Activated CD4-positive, alpha-beta T cell treated with anti-CD3 and anti-CD28 coated beads for 48 hours (primary cell): ENCODE results near the gene TRIM47.

Source experiments
- DNase-seq: peaks from one replicate; pipeline ENCODE4 v3.0.0-alpha.2; 2020

TRIM47 gene, protein sequence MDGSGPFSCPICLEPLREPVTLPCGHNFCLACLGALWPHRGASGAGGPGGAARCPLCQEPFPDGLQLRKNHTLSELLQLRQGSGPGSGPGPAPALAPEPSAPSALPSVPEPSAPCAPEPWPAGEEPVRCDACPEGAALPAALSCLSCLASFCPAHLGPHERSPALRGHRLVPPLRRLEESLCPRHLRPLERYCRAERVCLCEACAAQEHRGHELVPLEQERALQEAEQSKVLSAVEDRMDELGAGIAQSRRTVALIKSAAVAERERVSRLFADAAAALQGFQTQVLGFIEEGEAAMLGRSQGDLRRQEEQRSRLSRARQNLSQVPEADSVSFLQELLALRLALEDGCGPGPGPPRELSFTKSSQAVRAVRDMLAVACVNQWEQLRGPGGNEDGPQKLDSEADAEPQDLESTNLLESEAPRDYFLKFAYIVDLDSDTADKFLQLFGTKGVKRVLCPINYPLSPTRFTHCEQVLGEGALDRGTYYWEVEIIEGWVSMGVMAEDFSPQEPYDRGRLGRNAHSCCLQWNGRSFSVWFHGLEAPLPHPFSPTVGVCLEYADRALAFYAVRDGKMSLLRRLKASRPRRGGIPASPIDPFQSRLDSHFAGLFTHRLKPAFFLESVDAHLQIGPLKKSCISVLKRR

DNA sequence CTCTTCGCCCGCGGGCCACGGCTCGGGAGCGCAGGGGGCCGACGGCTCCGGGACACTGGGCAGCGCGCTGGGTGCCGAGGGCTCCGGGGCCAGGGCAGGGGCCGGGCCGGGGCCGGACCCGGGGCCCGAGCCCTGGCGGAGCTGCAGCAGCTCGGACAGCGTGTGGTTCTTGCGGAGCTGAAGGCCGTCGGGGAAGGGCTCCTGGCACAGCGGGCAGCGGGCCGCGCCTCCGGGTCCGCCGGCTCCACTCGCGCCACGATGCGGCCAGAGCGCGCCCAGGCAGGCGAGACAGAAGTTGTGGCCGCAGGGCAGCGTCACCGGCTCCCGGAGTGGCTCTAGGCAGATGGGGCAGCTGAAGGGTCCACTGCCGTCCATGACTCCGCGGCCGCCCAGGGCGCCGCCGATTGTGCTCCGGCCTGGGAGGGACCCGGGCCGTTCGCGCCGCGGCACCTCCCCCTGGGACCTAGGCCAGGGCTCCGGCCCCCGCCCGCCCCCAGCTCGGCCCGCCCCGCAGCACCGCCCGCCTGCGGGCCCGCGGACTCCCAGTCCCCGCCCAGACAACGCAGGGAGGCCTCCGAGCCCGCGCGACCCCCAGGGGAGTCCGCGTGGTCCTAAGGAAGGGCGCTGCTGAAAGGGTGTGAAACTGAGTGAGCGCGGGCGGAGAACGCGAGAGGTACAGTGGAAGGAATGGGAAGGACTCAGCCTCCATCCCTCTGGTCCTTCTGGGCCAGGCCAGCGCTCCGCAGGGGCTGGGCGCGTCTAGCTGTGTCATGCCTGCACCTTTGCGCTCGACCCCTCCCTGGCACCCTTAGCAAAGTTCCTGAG, at the start of gene TRIM47:
Gene TRIM47 (minus strand): TSS at position 408 of the 825 bp plus-strand sequence. CDS start 33 bp downstream, at position 375.
- peak; percentile 47 for DNase-seq

DNA sequence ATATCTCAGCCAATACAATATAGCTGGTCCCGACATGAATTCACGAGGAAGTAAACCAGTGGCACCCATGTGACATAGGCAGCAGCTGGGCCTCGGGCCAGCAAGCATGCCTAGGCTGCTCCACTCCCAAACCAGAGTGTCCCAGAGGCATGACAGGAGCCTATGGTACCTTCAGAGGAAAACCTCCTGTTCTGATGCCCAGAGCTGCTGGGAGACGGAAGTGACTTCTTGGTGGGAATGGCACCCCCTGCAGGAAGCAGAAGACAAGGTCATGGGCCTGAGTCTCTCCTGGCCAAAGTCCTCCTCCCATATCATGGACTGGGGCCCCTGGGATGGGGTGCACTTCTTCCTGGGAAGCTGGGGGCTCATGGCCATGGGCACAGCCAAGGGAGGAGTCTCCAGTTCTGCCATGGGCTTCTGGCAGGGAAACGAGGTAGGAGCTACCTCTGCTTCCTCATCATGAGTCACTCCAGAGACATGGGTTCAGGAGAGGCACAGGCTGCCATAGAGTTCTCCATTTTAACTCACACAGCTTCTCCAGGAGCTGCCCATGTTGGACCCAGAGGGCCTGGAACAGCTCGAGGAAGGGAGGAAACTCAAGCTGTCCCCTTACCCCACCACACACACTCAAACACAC, 49.0 kb upstream of the TRIM47 start:
- DNase-seq: peak; percentile 28

DNA sequence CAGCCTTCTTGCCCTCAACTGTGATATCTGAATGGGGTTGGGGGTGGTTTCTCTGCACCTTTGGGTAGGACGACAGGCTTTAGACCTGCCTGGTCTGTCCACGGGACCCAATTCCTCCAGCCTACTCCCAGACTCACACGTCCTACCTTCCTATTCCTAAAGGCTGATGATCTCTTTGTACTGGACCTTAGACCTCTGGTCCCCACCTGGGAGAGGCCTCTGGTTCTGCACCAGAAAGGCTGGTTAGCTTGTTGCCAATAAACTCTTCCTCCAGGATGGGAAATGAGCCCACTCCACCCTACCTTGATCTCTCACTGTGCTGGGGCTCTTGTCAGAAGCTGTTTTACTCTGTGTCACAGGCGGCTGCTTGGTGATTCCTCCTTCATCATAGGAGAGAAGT, 48.1 kb upstream of the TRIM47 start:
- DNase-seq: no peak

DNA sequence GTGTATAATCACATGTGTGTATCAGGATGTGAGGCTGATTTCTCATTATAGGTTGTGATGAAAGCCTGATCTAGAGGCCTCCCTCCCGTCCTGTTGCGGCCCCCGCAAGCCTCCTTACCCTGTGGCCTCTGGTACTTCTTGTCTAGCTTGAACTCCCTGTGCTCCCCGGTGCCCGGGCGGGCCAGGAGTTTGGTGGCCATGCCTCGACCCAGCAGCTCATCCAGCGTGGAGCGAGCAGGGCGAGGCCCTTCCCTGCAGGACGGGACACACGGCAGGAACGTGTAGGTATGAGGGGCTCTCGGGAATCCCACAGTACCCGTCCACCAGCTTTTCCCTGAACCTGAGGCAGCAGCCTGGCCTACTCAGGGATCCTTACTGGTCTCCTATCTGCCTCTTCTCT, 47.5 kb upstream of the TRIM47 start:
- DNase-seq: no peak

DNA sequence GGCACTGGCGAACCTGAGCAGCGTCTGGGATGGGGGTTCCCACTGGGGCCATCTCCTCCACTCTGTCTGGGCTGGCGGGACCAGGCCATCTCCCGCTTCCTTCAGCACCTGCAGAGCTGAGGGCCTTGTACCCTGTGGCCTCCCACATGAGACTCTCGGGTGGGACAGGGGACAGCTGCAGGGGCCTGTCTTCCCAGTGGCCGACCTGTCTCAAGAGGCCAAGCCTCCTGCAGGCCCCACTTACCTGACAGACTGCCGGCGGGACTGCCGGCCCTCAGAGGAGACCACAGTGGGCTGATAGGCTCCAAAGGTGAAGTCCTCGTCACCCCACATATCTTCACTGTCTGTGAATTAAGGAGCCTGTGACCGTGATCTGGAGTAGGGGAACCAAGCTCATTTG, 46.7 kb upstream of the TRIM47 start:
- no peak for DNase-seq

DNA sequence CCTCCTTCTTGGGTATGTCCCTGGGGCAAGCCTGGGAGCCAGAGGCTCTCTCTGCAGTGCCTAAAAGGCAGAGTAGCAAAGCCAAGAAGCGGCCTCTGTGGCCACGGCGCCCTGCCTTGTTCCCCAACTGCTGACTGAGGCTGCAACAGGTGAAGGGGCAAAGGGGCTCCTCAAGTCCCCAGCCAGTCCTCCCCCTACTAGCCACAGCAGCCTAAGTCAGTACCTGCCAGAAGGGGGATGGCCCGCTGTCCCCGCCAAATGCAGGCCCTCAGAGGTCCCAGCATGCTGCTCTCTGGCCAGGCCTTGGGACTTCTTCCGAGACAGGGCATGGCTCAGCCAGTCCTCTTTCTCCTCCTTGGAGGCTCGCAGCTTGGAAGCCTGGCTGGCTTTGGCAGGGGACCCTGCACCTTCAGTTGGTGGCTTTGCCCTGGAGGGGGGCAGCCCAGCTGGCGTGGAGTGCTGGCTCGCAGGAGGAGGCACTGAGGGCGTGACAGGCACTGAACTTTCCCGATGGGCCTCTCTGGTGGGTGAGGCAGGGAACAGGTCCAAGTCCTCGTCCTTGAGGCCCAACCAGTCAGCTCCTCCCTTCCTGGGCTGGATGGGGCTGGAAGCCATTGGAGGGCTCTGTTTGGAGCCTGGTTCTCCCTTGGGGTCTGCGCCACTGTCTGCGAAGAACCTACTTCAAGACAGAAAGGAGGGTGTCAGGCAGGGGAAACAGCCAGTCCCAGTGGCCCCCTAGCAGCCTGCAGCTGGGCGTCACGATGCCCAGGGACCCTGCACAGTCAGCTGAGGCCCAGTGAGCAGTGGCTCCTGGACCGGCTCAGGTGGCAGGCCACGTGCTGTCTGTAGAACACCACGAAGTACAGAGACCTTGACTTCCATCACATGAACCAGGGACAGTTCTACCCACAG, 44.8 kb upstream of the TRIM47 start:
- DNase-seq: no peak

DNA sequence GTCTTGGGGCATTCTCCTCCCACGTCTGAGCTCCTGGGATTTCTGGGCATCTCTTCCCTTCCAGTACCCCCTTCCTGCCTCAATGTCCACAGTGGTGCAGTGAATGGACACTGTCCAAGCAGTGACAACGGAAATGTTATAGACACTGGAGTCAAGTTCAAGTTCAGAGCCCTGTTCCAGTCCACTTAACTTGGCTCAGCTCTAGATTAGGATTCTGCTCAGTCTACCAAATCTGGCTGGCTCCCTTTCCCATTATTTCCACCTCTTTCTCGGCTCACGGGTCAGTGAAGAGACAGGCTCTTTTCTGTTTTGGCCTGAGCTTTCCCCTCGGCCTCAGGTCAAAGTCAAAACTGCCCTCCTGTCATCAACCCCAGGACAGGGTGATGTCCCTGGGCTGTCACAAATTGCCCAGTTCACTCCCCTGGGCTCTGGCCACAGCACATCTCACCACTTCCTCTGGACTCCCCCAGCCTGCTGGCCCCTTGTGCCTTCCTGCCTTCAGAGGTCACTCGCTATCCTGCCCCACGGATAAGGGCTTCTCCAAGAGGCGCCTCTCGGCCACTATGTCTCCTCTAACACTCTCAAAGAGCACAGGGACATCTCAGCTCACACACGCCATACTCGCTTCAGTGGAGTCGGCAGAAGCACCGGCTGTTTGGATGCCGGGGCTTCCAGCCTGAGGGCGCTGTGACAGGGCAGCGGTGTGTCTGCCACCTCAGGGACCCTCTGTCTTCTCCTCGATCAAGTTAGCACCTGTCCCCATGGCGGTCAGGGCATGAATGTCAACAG, 44.0 kb upstream of the TRIM47 start:
- no peak for DNase-seq

DNA sequence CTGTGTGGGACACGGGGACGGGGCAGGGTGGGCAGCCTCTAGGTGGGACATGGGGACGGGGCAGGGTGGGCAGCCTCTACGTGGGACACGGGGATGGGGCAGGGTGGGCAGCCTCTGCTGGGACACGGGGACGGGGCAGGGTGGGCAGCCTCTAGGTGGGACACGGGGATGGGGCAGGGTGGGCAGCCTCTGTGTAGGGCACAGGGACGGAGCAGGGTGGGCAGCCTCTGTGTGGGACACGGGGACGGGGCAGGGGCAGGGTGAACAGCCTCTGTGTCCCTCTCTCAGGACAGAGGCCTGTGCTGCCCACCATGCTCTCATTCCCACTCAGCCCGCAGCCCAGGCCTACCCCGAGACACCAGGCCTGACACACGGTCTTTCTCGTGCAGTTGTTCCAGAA, 43.2 kb upstream of the TRIM47 start:
- no peak for DNase-seq

DNA sequence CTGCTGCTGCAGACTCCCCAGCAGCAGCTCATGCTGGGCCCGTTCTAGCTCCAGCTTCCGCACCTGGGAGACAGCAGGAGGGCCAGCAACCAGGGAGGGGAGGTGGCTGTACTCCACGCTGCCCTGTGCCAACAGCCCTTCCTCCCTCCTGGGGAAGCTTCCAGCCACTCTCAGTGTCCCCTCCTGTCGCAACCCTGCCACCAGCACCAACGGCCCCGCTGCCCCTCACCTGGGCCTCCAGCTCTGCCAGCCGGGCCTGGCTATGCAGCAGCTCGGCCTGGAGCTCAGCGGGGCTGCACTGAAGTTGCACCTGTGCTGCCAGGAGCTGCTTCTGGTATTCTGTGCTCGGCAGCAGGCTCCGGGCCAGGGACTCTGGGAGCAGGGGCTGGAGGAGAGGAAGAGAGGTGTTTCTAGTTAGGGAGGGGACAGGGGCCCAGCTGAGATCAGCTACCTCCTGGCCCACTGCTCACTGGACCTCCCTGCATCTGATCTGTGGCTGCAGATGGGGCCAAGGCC, 41.7 kb upstream of the TRIM47 start:
- DNase-seq: no peak

DNA sequence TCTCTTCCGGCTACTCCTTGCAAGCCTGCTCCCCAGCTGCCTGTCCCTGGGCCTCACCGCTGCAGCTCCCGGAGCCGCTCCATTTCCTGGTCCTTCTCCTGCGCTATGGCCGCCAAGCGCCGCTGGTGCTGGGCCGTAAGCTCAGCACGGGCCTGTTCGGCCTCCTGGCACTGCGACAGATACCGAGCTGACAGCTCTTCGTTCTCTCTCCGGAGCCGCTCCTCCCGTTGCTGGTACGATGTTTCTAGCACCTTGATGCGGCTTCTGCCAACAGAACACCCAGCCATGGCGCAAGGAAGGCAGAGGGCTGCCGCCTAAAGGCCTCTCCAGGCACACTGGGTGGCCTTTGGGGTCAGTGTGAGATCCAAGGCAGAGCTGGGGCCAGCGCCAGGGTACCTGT, 41.2 kb upstream of the TRIM47 start:
- DNase-seq: no peak

DNA sequence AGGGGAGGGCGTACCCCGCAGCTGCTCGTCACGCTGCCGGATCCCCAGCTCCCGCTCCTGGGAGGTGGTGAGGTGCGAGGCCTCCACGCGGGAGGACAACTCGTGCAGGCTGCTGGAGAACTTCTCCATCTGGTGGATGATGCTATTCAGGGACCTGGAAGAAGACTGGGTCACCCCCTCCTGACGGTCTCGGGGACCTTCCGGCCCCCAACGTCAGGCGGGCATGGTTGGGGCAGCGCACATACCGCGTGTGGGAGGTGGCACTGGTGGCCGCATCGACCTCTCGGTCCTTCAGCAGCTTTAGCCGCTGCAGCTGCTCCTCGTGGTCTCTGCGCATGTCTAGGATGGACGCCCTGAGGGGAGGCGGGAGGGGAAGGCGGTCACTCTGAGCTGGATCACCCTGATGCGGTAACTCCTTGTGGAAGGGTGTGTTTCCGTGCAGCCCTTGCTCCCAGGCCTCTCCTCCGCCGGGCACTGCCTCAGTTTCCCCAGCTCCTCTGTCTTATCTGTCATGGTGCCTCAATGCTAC, 39.6 kb upstream of the TRIM47 start:
- DNase-seq: no peak

DNA sequence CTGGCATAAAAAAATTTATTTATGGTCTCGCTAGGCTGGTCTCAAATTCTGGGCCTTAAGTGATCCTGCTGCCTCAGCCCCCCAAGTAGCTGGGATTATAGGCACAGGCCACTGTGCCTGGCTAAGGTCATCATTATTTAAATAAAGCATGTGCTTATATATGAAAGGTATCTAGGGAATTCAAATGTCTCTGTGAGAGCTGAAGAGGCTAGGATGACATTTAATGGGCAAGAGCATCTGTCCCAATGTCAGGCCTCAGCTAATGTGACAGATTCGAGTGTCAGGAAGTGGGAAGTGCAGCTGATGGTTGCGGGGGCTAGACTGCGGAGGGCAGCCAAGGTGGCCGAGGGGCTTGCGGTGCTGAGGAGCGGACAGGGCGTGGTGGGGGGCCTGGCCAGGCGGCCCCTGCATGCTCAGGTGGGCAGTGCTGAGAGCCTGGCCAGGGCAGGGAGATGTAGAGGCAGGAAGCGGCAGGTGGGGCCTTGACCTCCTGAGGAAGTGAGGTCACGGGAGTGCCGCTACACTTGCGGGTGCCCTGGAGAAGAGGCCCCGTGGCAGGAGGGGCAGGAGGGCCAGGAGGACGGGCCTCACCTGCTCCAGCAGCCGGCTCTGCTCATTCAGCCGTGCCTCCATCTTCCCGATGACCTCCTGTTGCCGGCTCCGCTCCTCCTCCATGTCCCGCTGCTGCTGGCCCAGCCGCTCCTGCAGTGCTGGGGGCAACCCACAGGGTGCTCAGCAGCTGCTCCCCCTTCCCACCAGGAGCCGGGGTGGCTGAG, 38.9 kb upstream of the TRIM47 start:
- no peak for DNase-seq

DNA sequence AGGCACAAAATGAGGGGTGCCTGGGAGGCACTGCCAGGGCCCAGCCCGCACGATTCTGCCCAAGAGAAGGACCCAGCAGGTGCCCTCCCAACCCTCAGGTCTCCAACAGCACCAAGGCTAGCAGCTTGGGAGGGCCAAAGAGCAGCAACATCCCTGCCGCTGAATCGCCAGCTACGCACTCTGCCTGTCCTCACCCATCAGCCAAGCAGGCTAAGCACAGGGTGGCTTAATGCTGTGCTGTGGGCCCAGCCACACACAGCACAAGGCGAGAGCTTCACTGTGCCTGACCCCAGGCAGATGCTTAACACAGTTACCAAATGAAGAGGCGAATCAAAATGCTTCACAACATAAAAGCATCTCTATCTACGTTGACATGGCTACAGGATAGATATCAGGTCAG, 36.9 kb upstream of the TRIM47 start:
- DNase-seq: no peak

DNA sequence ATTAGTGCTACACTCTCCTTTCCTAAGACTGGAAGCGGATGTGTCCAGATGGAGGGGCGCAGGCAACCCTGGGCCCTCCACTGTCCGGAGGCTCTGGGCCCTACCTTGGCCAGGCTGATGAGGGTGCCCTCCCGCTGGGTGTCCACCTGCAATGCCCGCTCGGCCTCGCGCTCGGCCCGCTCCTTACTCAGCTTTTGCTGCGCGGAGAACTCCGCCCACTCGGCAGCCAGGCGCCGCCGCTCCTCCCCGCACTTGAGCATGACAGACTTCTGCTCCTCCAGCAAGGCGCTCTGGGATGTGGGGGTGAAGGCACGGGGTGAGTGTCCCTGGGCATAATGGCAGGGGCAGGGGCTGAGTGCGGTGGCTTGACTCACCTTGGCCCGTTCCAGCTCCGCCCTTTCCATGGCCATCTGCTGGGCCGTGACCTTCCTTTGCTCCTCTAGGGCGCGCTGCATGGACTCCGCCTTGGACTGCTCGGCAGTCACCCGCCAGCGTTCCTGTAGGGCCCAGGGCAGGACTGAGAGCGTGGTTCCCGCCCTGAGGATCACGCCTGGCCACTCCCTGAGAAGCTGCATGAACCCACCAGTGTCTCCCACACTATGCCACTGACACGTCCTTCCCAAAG, 36.4 kb upstream of the TRIM47 start:
- no peak for DNase-seq

DNA sequence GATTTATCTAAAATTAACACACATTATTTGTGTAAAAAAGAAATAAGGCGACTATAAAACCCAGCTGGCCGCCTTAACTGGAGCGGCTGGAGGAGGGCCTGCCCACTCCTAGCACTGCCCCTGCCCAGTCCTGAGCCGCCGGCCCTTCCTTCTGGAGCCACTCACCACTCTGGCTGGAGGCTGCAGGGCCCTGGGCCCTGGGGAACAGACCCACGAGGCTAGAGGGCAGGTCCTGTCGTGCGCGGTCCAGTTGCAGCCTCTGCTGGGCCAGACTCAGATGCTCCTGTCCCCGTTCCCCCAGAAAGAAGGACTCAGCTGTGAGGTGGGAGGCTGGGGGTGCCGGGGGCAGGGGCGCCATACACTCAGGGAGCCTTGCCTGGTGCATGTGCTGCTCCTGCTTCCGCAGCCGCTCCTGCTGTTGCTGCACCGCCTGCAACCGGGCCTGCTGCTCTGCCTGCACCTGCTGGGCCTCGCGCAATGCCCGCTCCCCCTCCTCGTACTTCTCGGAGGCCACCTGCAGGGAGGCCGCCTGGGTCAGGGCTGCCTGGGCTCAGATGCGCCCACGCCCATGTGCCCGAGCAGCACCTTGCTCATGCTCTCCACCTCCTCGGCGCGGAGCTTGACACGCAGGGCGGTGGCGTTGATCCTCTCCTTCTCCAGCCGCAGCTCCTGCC, 35.3 kb upstream of the TRIM47 start:
- no peak for DNase-seq

DNA sequence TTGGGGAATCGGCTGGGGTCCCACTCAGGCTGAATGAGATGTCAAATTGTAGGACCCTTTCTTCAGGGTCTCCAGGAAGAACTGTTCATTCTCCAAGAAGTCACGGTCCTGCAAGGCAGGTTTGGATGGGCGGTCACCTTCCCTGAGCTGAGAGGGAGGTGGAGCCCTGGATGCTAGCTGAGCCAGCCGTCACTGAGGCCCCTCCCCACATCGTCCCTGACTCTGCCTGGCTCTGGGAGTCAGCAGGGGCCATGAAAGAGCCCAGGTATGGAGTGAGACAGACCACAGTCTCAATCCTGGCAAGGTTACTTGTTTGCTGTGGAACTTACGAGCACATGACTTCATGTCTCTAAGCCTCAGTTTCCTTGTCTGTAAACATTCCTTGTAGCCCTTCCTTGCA, 32.3 kb upstream of the TRIM47 start:
- DNase-seq: no peak

DNA sequence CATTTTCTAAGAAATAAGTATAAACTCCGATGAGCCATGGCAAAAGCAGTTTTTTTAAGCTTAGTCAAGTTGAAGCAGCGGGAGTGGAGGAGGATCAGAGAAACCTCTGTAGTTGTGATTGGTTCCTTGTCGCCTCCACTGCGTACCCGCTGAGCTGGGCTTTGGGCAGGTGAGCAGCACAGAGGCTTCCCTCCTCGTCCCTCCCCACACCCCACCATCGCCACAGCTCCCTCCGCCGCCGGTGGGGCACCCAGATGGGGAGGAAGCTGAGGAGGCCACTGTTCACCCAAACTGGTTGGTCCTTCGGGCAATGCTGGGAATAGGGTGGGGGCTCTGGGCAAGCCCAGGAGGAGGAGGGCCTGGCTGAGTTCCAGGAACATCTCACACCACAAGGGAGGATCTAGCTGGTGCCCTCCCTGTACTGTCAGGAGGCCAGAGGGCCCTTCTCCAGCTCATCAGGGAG, 31.5 kb upstream of the TRIM47 start:
- DNase-seq: no peak

DNA sequence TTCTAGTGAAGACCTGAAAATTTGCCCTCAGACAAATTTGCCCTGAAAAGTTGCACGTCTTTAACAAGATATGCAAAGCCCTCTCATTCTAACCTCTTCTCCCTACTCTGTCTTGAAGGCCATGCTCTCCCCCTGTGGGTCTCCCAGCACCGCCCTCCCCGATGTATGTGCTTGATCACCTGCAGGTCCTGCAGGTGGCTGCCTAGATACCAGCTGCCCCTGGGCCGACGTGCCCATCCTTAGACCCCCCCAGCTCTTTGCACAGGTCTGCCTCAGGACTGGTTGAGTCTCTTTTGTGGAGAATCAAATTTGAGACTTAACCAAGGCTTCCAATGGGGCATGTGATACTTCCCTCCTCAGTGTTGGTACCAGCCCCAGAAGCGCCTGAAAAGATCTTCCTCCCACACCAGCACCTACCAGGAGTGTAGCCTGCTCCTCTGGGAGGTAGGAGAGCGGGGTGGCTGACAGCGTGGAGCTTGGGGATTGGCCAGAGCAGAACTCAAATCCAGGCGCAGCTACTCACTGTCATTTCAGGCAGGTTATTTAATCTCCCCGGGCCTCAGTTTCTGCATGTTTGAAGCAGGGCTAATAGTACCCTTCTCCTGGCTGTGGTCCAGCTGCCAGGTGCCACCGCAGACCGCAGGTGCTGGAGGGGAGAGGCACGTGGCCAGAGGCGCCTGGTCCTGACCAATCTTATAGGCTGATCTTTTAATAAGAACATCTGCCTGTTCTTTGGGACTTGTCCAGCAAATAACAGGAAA, 30.9 kb upstream of the TRIM47 start:
- no peak for DNase-seq
